Keratinocyte (primary cell): ENCODE results near the gene FUT4.
A peak's percentile ranks its signal among the peaks of the same experiment; 100 is the strongest.

Experiments
- EZH2 ChIP-seq: IDR thresholded peaks from one replicate; pipeline ENCODE4 v1.6.1; 2012; ENCODE audit warnings: inconsistent platforms, mild to moderate bottlenecking, low read length, moderate library complexity
- TF ChIP-seq, protein P1 (sequence below), 3 experiments: IDR thresholded peaks in 1 of 3; conservative IDR thresholded peaks in 1 of 3; optimal IDR thresholded peaks in 1 of 3; 2 replicates in 2 of 3; 3 replicates in 1 of 3; pipeline versions ENCODE3 to v1.5.1; 2011; ENCODE audit warnings: low read length in 3 of 3, mild to moderate bottlenecking in 3 of 3, moderate library complexity in 2 of 3, control low read depth in 1 of 3, inconsistent platforms in 1 of 3; ENCODE audit not compliant: insufficient read depth in 2 of 3; ENCODE audit errors: extremely low read depth in 1 of 3

DNA sequence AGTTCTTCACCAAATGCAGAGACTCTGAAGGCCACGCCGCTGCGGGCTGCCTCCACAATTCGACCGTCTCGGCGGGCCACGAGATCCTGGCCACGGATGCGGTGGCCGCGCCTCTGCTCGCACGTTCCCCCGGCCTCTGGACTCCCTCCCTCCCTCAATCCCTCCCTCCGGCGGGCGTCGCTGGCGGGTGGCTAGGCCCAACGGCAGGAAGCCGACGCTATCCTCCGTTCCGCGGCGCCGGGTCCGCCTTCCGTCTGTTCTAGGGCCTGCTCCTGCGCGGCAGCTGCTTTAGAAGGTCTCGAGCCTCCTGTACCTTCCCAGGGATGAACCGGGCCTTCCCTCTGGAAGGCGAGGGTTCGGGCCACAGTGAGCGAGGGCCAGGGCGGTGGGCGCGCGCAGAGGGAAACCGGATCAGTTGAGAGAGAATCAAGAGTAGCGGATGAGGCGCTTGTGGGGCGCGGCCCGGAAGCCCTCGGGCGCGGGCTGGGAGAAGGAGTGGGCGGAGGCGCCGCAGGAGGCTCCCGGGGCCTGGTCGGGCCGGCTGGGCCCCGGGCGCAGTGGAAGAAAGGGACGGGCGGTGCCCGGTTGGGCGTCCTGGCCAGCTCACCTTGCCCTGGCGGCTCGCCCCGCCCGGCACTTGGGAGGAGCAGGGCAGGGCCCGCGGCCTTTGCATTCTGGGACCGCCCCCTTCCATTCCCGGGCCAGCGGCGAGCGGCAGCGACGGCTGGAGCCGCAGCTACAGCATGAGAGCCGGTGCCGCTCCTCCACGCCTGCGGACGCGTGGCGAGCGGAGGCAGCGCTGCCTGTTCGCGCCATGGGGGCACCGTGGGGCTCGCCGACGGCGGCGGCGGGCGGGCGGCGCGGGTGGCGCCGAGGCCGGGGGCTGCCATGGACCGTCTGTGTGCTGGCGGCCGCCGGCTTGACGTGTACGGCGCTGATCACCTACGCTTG, at the start of gene FUT4:
- TF ChIP-seq, protein P1, sequence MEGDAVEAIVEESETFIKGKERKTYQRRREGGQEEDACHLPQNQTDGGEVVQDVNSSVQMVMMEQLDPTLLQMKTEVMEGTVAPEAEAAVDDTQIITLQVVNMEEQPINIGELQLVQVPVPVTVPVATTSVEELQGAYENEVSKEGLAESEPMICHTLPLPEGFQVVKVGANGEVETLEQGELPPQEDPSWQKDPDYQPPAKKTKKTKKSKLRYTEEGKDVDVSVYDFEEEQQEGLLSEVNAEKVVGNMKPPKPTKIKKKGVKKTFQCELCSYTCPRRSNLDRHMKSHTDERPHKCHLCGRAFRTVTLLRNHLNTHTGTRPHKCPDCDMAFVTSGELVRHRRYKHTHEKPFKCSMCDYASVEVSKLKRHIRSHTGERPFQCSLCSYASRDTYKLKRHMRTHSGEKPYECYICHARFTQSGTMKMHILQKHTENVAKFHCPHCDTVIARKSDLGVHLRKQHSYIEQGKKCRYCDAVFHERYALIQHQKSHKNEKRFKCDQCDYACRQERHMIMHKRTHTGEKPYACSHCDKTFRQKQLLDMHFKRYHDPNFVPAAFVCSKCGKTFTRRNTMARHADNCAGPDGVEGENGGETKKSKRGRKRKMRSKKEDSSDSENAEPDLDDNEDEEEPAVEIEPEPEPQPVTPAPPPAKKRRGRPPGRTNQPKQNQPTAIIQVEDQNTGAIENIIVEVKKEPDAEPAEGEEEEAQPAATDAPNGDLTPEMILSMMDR (optimal IDR thresholded peaks at IDR 0.05 in 1 of 3, IDR thresholded peaks at IDR 0.05 in 1 of 3, conservative IDR thresholded peaks at IDR 0.05 in 1 of 3; ENCODE audit: extremely low read depth in 1 of 3, insufficient read depth in 2 of 3, low read length in 3 of 3), result peak in 1 of 3 experiments; percentile 14
- TF ChIP-seq EZH2, result no peak
